ENCODE data around the gene HMSD.
A peak's percentile ranks its signal among the peaks of the same experiment; 100 is the strongest.

Gene HMSD

GRCh38 chr18:63956755-63957154 is 7.7 kb downstream of the HMSD start:
- no peak for DNase-seq (ENCODE audit: low spot score)

DNA sequence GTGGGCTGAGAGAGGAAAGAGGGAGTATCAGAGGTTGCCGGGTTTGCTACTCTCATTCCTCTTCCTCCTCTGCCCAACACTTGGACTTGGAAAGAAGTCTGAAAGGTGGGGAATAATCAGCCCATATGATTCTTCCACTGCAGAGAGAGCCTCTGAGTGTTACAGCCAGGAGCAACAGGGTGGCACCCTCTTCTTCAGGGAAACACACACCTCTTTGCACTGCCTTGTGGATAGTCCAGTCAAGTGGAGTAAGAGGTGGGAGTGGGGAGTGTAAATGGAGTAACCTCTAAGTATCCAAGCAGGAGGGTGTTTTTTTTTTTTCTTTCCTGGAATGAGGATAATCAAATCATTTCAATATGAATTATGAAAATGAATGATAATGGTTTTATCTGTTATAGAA is 11.8 kb downstream of the HMSD start:
- DNase-seq (ENCODE audit: low spot score): no peak

- no peak for DNase-seq (ENCODE audit: low spot score)
These were observed 12.4 kb downstream of the HMSD start for GRCh38 chr18:63961435-63961980.

GRCh38 chr18:63962137-63962536 is 13.0 kb downstream of the HMSD start:
- no peak for DNase-seq (ENCODE audit: low spot score)

GRCh38 chr18:63963615-63964256 is 14.6 kb downstream of the HMSD start:
- DNase-seq (ENCODE audit: low spot score): peak; percentile 69

- no peak for DNase-seq (ENCODE audit: low spot score)
These were observed 15.8 kb downstream of the HMSD start for GRCh38 chr18:63964908-63965307.

- no peak for DNase-seq (ENCODE audit: low spot score)
These were observed 16.7 kb downstream of the HMSD start for GRCh38 chr18:63965716-63966330.

DNA sequence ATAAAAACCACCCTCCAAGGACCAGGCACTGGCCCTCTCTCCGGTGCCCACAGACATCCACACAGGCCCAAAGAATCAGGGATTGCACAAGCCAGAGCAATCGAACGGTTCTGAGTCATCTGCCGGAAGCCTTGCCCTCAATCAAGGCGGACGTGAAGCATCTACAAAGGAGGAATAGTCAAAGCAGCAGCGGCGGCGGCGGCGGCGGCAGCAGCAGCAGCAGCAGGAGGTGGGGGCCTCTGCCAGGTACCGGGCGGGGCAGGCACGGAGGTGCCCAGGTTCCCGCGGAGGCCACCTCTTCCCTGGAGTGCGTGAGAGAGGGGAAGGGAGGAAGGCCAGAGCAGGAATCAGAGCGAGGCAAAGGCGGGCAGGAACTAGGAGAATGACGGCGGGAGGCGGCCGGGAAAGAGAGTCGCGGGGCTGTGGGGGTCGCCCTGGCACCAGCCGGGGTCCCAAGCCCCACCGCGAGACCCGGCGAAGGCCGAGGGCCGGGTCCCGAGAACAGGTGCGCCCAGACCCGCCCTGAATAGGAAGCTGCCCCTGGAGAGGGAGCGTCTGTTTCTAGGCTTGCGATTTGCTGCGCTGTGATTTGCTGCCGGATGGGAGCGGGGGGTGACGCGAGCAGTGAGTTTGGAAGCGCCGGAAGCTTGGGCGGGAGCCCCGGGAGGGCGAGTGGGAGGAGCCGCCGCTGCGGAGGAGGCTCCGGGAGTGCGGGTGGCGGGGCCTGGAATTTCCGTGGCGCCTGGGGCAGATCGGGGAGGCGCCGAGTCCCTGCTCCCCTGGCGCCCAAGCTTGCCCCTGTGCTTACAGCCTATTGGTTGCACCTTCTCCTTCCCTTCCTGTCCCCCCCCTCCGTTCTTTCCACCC is 21.1 kb downstream of the HMSD start, which contains the start of gene SERPINB8:
TSS of gene SERPINB8 (plus strand) at position 140 of the 867 bp plus-strand sequence. CDS start 8,228 bp downstream, outside the sequence.
- DNase-seq (ENCODE audit: low spot score): peak; percentile 98

GRCh38 chr18:63970809-63971205 is 21.7 kb downstream of the HMSD start:
- DNase-seq (ENCODE audit: low spot score): peak; percentile 58

DNA sequence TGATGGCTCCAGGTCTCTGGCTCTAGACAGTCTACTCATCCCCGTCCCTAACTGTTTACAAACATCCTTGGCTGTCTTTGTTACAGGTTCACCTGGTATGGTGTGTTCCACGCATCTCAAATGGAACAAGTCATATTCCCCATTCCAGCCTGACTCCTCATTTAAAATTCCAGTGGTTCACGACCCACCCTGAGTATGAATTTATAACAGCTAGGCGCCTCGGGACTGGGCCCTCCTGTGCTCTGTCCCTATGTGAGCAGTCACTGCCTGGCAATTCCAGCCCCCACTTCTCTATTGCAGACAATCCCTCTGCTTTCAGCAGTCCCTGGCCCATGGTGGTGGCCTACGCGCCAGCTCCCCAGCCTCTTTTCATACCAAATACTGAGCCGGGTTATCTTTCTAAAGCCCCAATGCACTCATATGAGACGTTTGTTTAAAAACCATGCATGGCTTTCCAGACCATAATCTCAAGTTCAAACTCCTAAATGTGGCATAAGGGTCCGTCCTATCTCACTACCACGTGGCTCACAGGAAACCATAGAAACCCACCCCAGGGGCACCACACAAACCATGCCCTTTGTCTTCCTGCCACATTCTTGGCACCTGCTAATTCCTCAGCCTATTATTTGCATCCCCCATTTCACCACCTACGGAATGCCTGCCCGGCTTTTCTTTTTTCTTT is 22.4 kb downstream of the HMSD start:
- no peak for DNase-seq (ENCODE audit: low spot score)

GRCh38 chr18:63972002-63972376 is 22.9 kb downstream of the HMSD start:
- no peak for DNase-seq (ENCODE audit: low spot score)

DNA sequence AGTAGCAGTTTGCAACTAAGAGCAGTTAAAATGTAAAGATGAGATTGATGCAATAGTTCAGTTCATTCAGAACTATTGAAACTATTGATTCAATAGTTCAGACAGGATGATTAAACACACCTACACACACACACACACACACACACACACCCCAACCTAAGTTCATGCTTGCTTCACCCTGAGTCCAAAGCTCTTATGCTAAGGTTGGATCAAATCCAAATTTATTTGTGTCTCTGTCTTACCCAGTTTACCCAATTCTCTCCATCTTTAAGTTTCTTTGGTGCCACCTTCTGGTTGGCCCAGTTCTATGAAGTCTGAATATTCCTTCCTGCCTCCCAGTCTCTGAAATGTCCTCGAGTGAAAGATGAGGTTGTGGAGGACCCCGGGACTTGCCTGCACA is 25.9 kb downstream of the HMSD start:
- no peak for DNase-seq (ENCODE audit: low spot score)

- DNase-seq (ENCODE audit: low spot score): no peak
These were observed 26.5 kb downstream of the HMSD start for GRCh38 chr18:63975628-63976027.

DNA sequence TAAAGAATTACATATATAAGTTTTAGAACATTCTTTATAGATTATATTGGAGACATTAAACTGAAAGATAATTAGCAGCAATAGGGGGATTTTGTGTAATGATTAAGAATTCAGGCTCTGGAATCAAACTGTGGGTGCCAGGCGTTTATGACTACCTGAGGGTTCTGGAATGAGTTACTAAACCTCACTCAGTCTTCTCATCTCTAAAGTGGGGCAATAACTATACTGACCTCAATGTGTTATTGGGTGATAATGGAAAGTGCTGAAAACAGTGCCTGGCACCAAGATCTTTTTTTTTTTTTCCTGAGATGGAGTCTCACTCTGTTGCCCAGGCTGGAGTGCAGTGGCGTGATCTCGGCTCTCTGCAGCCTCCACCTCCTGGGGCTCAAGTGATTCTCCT is 27.9 kb downstream of the HMSD start:
- DNase-seq (ENCODE audit: low spot score): no peak

- DNase-seq (ENCODE audit: low spot score): peak; percentile 75
These were observed 30.4 kb downstream of the HMSD start for GRCh38 chr18:63979409-63979920.

DNA sequence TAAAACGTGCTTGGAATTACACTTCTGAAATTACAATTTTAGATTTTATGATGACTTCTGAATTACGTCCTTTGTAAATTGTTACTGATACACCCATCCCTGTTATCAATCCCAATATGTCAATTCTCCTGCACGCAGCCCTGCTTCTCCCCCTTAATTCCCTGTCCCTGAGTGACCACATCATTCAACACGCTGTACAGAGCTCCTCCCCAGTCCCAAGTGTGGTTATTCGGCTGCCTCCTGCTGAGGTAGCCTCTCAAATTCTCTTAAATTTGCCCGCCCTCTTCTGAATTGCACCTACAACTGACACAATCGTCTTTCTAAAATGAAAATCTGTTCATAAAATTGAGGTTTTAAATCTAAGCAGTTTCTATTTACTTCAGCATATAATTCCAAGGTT is 30.9 kb downstream of the HMSD start:
- DNase-seq (ENCODE audit: low spot score): no peak

- no peak for DNase-seq (ENCODE audit: low spot score)
These were observed 31.9 kb downstream of the HMSD start for GRCh38 chr18:63980896-63981460.

DNA sequence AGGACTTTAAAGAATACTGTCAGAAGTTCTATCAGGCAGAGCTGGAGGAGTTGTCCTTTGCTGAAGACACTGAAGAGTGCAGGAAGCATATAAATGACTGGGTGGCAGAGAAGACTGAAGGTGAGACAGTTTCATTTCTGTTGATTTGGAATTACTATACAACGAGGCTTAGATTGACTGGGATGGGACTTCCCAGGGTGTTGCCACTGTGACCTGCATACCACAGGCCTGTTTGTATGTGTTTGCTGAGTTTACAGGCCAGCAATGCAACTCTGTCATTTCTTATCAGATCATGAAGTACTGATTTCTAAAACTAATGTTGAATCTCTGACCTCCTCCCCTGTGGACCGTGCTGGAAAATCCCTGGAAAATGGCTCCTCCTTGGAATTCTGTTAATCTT is 32.6 kb downstream of the HMSD start:
- DNase-seq (ENCODE audit: low spot score): no peak

DNA sequence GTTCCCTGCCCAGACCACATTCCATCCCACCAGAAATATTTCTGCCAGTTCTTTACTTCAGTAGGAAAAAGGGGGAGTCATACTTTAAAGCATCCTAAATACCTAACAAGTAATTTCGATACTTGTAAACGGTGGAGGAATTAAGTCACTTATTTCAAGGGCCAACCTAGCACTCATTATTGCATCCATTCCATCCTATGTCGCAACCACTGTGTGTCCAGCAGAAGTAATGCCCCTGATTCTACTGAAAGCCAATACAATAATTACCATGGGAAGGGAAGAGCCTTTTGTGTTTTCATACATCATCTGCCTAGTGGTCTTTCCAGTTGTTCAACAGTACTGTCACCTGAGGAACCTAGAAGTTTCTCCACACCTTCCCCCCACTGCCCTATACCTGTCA is 33.3 kb downstream of the HMSD start:
- DNase-seq (ENCODE audit: low spot score): no peak

DNA sequence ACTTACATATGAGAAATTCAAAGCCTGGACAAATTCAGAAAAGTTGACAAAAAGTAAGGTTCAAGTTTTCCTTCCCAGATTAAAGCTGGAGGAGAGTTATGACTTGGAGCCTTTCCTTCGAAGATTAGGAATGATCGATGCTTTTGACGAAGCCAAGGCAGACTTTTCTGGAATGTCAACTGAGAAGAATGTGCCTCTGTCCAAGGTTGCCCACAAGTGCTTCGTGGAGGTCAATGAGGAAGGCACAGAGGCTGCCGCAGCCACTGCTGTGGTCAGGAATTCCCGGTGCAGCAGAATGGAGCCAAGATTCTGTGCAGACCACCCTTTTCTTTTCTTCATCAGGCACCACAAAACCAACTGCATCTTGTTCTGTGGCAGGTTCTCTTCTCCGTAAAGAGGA is 37.8 kb downstream of the HMSD start:
- no peak for DNase-seq (ENCODE audit: low spot score)

GRCh38 chr18:63987743-63988142 is 38.6 kb downstream of the HMSD start:
- no peak for DNase-seq (ENCODE audit: low spot score)

- no peak for DNase-seq (ENCODE audit: low spot score)
These were observed 43.6 kb downstream of the HMSD start for GRCh38 chr18:63992751-63993150.
